Fibroblast of lung (primary cell): Measurements from ENCODE around the gene POLR2B. TPM values are rescaled to one million over a fixed set of nuclear protein-coding genes. Genes with fewer than 3 reads are reported as not detected.

Source experiments
- DNase-seq, 2 donors: peaks; one replicate each; pipeline versions ENCODE4 v3.0.0 to v3.0.0-alpha.2; 2010; ENCODE audit warnings: low read depth in 2 of 2
- H2AFZ ChIP-seq: 2 replicates; pipeline ENCODE4 v1.5.1; 2012; ENCODE audit warnings: low read length, control low read depth, inconsistent platforms
- H3K27ac ChIP-seq: 2 replicates; pipeline ENCODE4 v1.5.1; 2011; ENCODE audit warnings: low read length, control low read depth; ENCODE audit not compliant: insufficient read depth
- H3K27me3 ChIP-seq: 2 replicates; pipeline ENCODE4 v1.5.1; 2011; ENCODE audit warnings: mild to moderate bottlenecking, low read length; ENCODE audit not compliant: control insufficient read depth, insufficient read depth
- H3K36me3 ChIP-seq: 2 replicates; pipeline ENCODE4 v1.5.1; 2011; ENCODE audit warnings: low read length; ENCODE audit not compliant: control insufficient read depth, insufficient read depth
- H3K4me1 ChIP-seq: 2 replicates; pipeline ENCODE4 v1.5.1; 2011; ENCODE audit warnings: low read length; ENCODE audit not compliant: control insufficient read depth, insufficient read depth; ENCODE audit errors: extremely low read depth
- H3K4me2 ChIP-seq: 2 replicates; pipeline ENCODE4 v1.5.1; 2011; ENCODE audit warnings: low read length, control low read depth; ENCODE audit not compliant: insufficient read depth; ENCODE audit errors: extremely low read depth
- H3K4me3 ChIP-seq, 4 experiments: fragments of 200-600 bp in 1 of 4; sonication (generic) in 1 of 4; replicated peaks in 1 of 4; 2 replicates each; pipeline ENCODE4 v1.5.1; 2011 to 2016; ENCODE audit warnings: low read length in 4 of 4, low read depth in 3 of 4, mild to moderate bottlenecking in 3 of 4, control low read depth in 2 of 4, inconsistent platforms in 1 of 4, mixed read lengths in 1 of 4; ENCODE audit not compliant: insufficient read depth in 1 of 4; ENCODE audit errors: control extremely low read depth in 1 of 4
- H3K79me2 ChIP-seq: 2 replicates; pipeline ENCODE4 v1.5.1; 2012; ENCODE audit warnings: mild to moderate bottlenecking, low read length, inconsistent platforms; ENCODE audit not compliant: control insufficient read depth, insufficient read depth
- H3K9ac ChIP-seq: 2 replicates; pipeline ENCODE4 v1.5.1; 2011; ENCODE audit warnings: mild to moderate bottlenecking, low read length, control low read depth; ENCODE audit not compliant: insufficient read depth
- H3K9me3 ChIP-seq: 2 replicates; pipeline ENCODE4 v1.5.1; 2012; ENCODE audit warnings: low read depth, low read length; ENCODE audit not compliant: control insufficient read depth, insufficient read depth
- H4K20me1 ChIP-seq: 2 replicates; pipeline ENCODE4 v1.5.1; 2011; ENCODE audit warnings: low read length; ENCODE audit not compliant: control insufficient read depth, insufficient read depth; ENCODE audit errors: extremely low read depth
- EZH2 ChIP-seq: IDR thresholded peaks from 2 replicates; pipeline ENCODE4 v1.5.1; 2012; ENCODE audit warnings: low read length, control low read depth, mild to moderate bottlenecking; ENCODE audit errors: missing control alignments
- polyA plus RNA-seq, 2 donors: library from polyadenylated mRNA; depleted of rRNA in 1 of 2; stranded (reverse) in 1 of 2; unstranded in 1 of 2; fragments of >200 nt; gene quantifications; 2 replicates each; pipeline ENCODE4 v1.2.1, GENCODE V29; 2011 to 2012; ENCODE audit warnings: missing spikeins in 1 of 2
- total RNA-seq: library from RNA; depleted of rRNA; stranded (reverse); fragments of >200 nt; gene quantifications from 2 replicates; pipeline ENCODE4 v1.2.1, GENCODE V29; 2014
- TF ChIP-seq, protein P1 (sequence below), 2 donors: IDR thresholded peaks in 1 of 2; conservative IDR thresholded peaks in 1 of 2; 1 replicate in 1 of 2; 2 replicates in 1 of 2; pipeline ENCODE4 v1.5.1; 2011 to 2012; ENCODE audit warnings: low read length in 2 of 2, control low read depth in 1 of 2, inconsistent platforms in 1 of 2, low read depth in 1 of 2, mild to moderate bottlenecking in 1 of 2

Gene POLR2B
- total and polyA plus RNA-seq, 2 donors (not counting 1 experiment from before 2014, with no cell fraction given), result 104 to 105 TPM

- Histone ChIP-seq H3K36me3 (no peaks in the 10 kb centered on the region), H3K27me3 (no peaks in the 10 kb centered on the region), H3K27ac (no peak overlapping the region), H3K9ac (no peak overlapping the region), H4K20me1 (no peaks in the 10 kb centered on the region), H3K4me3 (no peak overlapping the region), H2AFZ (no peak overlapping the region), H3K4me2 (no peak overlapping the region), H3K79me2 (peaks cover 3% of the 10 kb centered on the region), H3K4me1 (peaks cover 15% of the 10 kb centered on the region), H3K9me3 (no peaks in the 10 kb centered on the region)
- TF ChIP-seq EZH2, result no peak
- TF ChIP-seq, protein P1, sequence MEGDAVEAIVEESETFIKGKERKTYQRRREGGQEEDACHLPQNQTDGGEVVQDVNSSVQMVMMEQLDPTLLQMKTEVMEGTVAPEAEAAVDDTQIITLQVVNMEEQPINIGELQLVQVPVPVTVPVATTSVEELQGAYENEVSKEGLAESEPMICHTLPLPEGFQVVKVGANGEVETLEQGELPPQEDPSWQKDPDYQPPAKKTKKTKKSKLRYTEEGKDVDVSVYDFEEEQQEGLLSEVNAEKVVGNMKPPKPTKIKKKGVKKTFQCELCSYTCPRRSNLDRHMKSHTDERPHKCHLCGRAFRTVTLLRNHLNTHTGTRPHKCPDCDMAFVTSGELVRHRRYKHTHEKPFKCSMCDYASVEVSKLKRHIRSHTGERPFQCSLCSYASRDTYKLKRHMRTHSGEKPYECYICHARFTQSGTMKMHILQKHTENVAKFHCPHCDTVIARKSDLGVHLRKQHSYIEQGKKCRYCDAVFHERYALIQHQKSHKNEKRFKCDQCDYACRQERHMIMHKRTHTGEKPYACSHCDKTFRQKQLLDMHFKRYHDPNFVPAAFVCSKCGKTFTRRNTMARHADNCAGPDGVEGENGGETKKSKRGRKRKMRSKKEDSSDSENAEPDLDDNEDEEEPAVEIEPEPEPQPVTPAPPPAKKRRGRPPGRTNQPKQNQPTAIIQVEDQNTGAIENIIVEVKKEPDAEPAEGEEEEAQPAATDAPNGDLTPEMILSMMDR (conservative IDR thresholded peaks at IDR 0.05 in 1 of 2, IDR thresholded peaks at IDR 0.05 in 1 of 2; ENCODE audit: low read depth in 1 of 2, low read length in 2 of 2), result no peak
- peak in 1 of 2 donors; percentile 91 for DNase-seq
Observed at GRCh38 chr4:57078685-57079521, 100.2 kb downstream of the POLR2B start.

Other genes starting within 250 kb of the POLR2B start
- not detected in 2 replicates for gene SPINK2, start 157.2 kb upstream of the POLR2B start, total RNA-seq
- not detected in 2 replicates for gene SPINK2, start 157.2 kb upstream of the POLR2B start, polyA plus RNA-seq
- 25.2 and 33.0 TPM in 2 replicates for gene REST, start 71.0 kb upstream of the POLR2B start, total RNA-seq
- gene REST, start 71.0 kb upstream of the POLR2B start, polyA plus RNA-seq, result 29.3 and 30.5 TPM in 2 replicates
- gene NOA1, start 1.3 kb upstream of the POLR2B start, total RNA-seq, result 15.0 and 17.7 TPM in 2 replicates
- 10.0 and 12.1 TPM in 2 replicates for gene NOA1, start 1.3 kb upstream of the POLR2B start, polyA plus RNA-seq
- 54.8 and 108 TPM in 2 replicates for gene IGFBP7, start 131.5 kb downstream of the POLR2B start, total RNA-seq
- gene IGFBP7, start 131.5 kb downstream of the POLR2B start, polyA plus RNA-seq, result 75.3 and 793 TPM in 2 replicates